Colonic mucosa (tissue), 4 donors: ENCODE results near the gene SEC24D. TPM values are rescaled to one million over a fixed set of nuclear protein-coding genes. Genes with fewer than 3 reads are reported as not detected.

Experiments
- DNase-seq: peaks from one replicate; pipeline ENCODE4 v3.0.0-alpha.2; 2020
- H3K27ac ChIP-seq: fragments of 200-600 bp; one replicate; pipeline ENCODE4 v1.8.0; 2021
- H3K27me3 ChIP-seq: fragments of 200-600 bp; one replicate; pipeline ENCODE4 v1.8.0; 2021
- H3K36me3 ChIP-seq: fragments of 200-600 bp; one replicate; pipeline ENCODE4 v1.8.0; 2021
- H3K4me1 ChIP-seq: fragments of 200-600 bp; one replicate; pipeline ENCODE4 v1.8.0; 2021; ENCODE audit warnings: mild to moderate bottlenecking
- H3K4me3 ChIP-seq: fragments of 200-600 bp; one replicate; pipeline ENCODE4 v1.8.0; 2021
- H3K9ac ChIP-seq, 2 donors: one replicate each; pipeline ENCODE4 v1.7.0; 2013; ENCODE audit warnings: control low read depth in 2 of 2, low read depth in 2 of 2, low read length in 2 of 2
- H3K9me3 ChIP-seq: fragments of 200-600 bp; one replicate; pipeline ENCODE4 v1.8.0; 2021
- intact Hi-C: fragments of 100-400 bp; cut with DNase I; formaldehyde crosslinking; loops from one replicate; pipeline ENCODE4 v1.14.1; 2022
- total RNA-seq, 2 donors: library from RNA; stranded (reverse); fragmentation: NEBNext Ultra II Directional in 1 of 2; extraction: Animal tissue kit (Norgen Biotek cat#: 25700) in 1 of 2; gene quantifications; one replicate each; pipeline ENCODE4 v1.2.1, GENCODE V29; 2021
- TF ChIP-seq, protein P1 (sequence below): fragments of 200-600 bp; IDR thresholded peaks from one replicate; pipeline ENCODE4 v1.8.0; 2022; ENCODE audit warnings: antibody characterized with exemption, mild to moderate bottlenecking
- donor health status: healthy.
- donor health status: DM: no; HTN: no; CAD: no.
- donor health status: DM: no; HTN: no; CAD: no.

The SEC24D gene, protein sequence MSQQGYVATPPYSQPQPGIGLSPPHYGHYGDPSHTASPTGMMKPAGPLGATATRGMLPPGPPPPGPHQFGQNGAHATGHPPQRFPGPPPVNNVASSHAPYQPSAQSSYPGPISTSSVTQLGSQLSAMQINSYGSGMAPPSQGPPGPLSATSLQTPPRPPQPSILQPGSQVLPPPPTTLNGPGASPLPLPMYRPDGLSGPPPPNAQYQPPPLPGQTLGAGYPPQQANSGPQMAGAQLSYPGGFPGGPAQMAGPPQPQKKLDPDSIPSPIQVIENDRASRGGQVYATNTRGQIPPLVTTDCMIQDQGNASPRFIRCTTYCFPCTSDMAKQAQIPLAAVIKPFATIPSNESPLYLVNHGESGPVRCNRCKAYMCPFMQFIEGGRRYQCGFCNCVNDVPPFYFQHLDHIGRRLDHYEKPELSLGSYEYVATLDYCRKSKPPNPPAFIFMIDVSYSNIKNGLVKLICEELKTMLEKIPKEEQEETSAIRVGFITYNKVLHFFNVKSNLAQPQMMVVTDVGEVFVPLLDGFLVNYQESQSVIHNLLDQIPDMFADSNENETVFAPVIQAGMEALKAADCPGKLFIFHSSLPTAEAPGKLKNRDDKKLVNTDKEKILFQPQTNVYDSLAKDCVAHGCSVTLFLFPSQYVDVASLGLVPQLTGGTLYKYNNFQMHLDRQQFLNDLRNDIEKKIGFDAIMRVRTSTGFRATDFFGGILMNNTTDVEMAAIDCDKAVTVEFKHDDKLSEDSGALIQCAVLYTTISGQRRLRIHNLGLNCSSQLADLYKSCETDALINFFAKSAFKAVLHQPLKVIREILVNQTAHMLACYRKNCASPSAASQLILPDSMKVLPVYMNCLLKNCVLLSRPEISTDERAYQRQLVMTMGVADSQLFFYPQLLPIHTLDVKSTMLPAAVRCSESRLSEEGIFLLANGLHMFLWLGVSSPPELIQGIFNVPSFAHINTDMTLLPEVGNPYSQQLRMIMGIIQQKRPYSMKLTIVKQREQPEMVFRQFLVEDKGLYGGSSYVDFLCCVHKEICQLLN
- 10 to 100 TPM; 71.8 to 77.0 TPM for total RNA-seq

- peak within 1 kb of the TSS; percentile 98 for H3K4me3 ChIP-seq
- peak; percentile 89 for DNase-seq
- H3K4me1 ChIP-seq, result no peaks in the 10 kb centered on the region
- H3K36me3 ChIP-seq, result no peaks in the 10 kb centered on the region
- TF ChIP-seq, protein P1, sequence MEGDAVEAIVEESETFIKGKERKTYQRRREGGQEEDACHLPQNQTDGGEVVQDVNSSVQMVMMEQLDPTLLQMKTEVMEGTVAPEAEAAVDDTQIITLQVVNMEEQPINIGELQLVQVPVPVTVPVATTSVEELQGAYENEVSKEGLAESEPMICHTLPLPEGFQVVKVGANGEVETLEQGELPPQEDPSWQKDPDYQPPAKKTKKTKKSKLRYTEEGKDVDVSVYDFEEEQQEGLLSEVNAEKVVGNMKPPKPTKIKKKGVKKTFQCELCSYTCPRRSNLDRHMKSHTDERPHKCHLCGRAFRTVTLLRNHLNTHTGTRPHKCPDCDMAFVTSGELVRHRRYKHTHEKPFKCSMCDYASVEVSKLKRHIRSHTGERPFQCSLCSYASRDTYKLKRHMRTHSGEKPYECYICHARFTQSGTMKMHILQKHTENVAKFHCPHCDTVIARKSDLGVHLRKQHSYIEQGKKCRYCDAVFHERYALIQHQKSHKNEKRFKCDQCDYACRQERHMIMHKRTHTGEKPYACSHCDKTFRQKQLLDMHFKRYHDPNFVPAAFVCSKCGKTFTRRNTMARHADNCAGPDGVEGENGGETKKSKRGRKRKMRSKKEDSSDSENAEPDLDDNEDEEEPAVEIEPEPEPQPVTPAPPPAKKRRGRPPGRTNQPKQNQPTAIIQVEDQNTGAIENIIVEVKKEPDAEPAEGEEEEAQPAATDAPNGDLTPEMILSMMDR, result no peak
- H3K27ac ChIP-seq, result peak within 1 kb of the TSS; percentile 98
- no peaks in the 10 kb centered on the region for H3K27me3 ChIP-seq
- peak within 1 kb of the TSS; percentile 93 to 94 for H3K9ac ChIP-seq
- intact Hi-C loops, result loop anchor here (10.0 kb wide), 1 partner anchor 561 kb away; no protein-coding TSS in a partner anchor
- no peaks in the 10 kb centered on the region for H3K9me3 ChIP-seq
Observed at GRCh38 chr4:118835571-118836300, at the start of gene SEC24D. SEC24D (minus strand) TSS chr4:118836126; CDS start chr4:118833696, 2,430 bp downstream.

GRCh38 chr4:118884716-118885115 is 48.8 kb upstream of the SEC24D start:
- Histone ChIP-seq H3K27ac (no peak overlapping the region), H3K36me3 (no peaks in the 10 kb centered on the region), H3K4me3 (no peak overlapping the region), H3K9ac (no peak overlapping the region), H3K27me3 (no peaks in the 10 kb centered on the region), H3K9me3 (no peaks in the 10 kb centered on the region), H3K4me1 (no peaks in the 10 kb centered on the region)
- no peak for DNase-seq
- TF ChIP-seq, protein P1, result no peak
- intact Hi-C loops, result loop anchor here (5.0 kb wide), 1 partner anchor 112 kb away; no protein-coding TSS in a partner anchor

GRCh38 chr4:118883861-118884260 is 47.9 kb upstream of the SEC24D start:
- Histone ChIP-seq H3K27ac (no peak overlapping the region), H3K27me3 (no peaks in the 10 kb centered on the region), H3K9ac (no peak overlapping the region), H3K4me3 (no peak overlapping the region), H3K9me3 (no peaks in the 10 kb centered on the region), H3K36me3 (no peaks in the 10 kb centered on the region), H3K4me1 (no peaks in the 10 kb centered on the region)
- TF ChIP-seq, protein P1, result no peak
- intact Hi-C loops, result no loop called here
- no peak for DNase-seq

DNA sequence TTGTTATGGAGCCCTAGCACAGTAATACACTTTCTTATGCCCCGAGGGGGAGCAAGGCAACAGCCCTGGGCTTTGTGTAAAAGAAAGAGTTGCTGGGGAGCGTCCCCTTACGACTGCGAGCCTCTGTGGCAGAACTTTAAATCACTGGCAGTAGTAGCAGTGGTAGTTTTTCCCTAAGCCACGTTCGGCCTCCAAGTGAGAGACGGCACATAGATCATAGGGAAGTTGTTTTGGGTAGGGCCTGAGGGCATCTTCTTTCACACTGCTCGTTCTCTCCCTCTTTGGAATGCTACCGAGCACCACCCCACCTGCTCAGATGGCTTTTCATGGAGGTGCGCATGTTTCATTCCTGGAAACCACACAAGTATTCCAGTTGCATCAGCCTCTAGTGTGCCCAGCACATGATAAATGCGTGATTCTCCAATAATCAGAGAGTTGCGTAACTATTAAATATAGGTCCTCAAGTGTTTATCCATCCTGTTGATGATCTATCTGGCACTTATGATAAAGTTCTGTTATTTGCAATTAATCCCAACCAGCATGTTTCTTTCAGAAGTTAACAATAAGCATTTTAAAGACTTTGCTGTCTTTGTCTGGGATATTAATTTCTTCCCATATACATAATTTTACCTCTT is 45.7 kb upstream of the SEC24D start:
- DNase-seq, result no peak
- H3K9ac ChIP-seq, result no peak overlapping the region
- no peaks in the 10 kb centered on the region for H3K9me3 ChIP-seq
- TF ChIP-seq, protein P1, result no peak
- no peak overlapping the region for H3K4me3 ChIP-seq
- intact Hi-C loops, result no loop called here
- no peaks in the 10 kb centered on the region for H3K27me3 ChIP-seq
- H3K36me3 ChIP-seq, result no peaks in the 10 kb centered on the region
- no peaks in the 10 kb centered on the region for H3K4me1 ChIP-seq
- H3K27ac ChIP-seq, result no peak overlapping the region
